ENCODE data around the gene KIAA0825. TPM values are rescaled to one million over a fixed set of nuclear protein-coding genes. Genes with fewer than 3 reads are reported as not detected.

The KIAA0825 gene
- total RNA-seq, 4 donors from 2014 or later: 1.2 to 5.3 (median 4.0) TPM

DNA sequence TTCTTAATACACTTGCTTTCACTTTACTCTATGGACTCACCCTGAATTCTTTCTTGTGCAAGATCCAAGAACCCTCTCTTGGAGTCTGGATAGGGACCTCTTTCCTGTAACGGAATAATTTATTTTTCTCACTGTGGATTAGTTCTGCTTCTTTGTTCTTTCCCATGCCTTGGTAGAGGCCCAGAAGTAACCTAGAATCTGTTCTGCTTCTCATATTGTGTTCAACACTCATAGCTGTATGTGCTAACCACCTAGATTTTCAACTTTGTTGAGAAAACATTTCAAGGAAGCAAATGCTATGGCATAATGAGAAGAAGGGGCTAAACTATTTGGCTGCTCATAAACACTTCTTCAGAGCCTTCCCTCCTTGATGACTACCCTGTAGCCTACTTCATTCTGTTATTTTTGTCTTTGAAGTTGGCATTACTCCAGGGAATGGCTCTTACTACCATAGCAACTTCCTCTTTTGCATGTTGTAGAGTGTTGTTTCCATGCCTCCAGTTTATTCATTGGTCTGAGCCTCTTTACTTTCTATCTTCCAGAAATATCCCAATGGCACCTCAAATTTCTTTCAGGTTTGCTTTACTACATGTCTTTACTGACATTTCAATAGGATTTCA is 74.3 kb downstream of the KIAA0825 start:
- H3K27me3 ChIP-seq: no peaks in the 10 kb centered on the region
- no peaks in the 10 kb centered on the region for H3K4me1 ChIP-seq
- H3K9me3 ChIP-seq: no peaks in the 10 kb centered on the region
- intact Hi-C loops (cut with DNase I; ENCODE audit: low total_unique reads) (no loop called here), in situ Hi-C loops (cut with MboI; ENCODE audit: low pct_ligation_motif_present in 1 of 4, low pct_unique_long_range_greater_than_20kb in 1 of 4, low sequenced_read_pairs in 3 of 4) (no loop called here)
- H3K36me3 ChIP-seq: no peaks in the 10 kb centered on the region
- H3K27ac ChIP-seq: no peak overlapping the region
- 75 to 88% methylated on average over 1 of the region's 1 CpG for WGBS, 2 donors (ENCODE audit: low coverage in 1 of 2)
- TF ChIP-seq POLR2A (IDR thresholded peaks at IDR 0.05) (no peak), POLR2AphosphoS5 (IDR thresholded peaks at IDR 0.05) (no peak), EP300 (IDR thresholded peaks at IDR 0.05; ENCODE audit: low read depth) (no peak)
- TF ChIP-seq, protein P1, sequence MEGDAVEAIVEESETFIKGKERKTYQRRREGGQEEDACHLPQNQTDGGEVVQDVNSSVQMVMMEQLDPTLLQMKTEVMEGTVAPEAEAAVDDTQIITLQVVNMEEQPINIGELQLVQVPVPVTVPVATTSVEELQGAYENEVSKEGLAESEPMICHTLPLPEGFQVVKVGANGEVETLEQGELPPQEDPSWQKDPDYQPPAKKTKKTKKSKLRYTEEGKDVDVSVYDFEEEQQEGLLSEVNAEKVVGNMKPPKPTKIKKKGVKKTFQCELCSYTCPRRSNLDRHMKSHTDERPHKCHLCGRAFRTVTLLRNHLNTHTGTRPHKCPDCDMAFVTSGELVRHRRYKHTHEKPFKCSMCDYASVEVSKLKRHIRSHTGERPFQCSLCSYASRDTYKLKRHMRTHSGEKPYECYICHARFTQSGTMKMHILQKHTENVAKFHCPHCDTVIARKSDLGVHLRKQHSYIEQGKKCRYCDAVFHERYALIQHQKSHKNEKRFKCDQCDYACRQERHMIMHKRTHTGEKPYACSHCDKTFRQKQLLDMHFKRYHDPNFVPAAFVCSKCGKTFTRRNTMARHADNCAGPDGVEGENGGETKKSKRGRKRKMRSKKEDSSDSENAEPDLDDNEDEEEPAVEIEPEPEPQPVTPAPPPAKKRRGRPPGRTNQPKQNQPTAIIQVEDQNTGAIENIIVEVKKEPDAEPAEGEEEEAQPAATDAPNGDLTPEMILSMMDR (IDR thresholded peaks at IDR 0.05): no peak
- DNase-seq: no peak
- no peak overlapping the region for H3K4me3 ChIP-seq

DNA sequence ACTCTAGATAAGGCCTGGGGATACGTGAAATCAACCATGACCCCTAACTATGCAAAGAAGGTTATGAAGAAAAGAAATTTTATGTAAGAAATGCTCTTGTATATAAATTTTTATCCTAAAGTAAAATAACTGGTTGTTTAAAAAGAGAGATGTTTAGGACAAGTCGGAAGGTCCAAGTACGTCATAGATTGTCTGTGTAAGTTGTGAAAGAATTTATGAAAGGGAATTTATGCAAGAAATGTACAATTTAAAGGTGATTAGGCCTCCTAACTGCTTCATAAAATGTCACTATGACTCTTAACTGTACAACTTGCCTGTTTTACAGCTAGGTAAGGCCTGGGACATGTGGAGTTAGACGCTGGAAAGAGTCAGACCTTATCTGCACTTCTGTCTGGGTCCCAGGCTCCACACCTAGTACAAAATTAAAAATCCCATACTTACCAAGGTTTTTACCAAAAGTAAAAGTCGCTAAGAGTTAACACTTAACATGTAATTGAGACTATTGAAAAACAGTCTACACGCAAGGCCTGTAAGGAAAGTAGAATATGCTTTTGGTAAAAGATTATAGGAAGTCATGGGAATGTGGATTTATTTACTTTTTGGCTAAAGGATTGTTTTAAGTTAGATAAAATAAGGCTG is 77.4 kb downstream of the KIAA0825 start:
- in situ Hi-C loops (cut with MboI; ENCODE audit: low pct_ligation_motif_present in 1 of 4, low pct_unique_long_range_greater_than_20kb in 1 of 4, low sequenced_read_pairs in 3 of 4) (no loop called here), intact Hi-C loops (cut with DNase I; ENCODE audit: low total_unique reads) (no loop called here)
- TF ChIP-seq POLR2AphosphoS5 (IDR thresholded peaks at IDR 0.05) (no peak), POLR2A (IDR thresholded peaks at IDR 0.05) (no peak), EP300 (IDR thresholded peaks at IDR 0.05; ENCODE audit: low read depth) (no peak)
- TF ChIP-seq, protein P1 (IDR thresholded peaks at IDR 0.05): no peak
- Histone ChIP-seq H3K27me3 (no peaks in the 10 kb centered on the region), H3K4me3 (no peak overlapping the region), H3K36me3 (no peaks in the 10 kb centered on the region), H3K9me3 (no peaks in the 10 kb centered on the region), H3K27ac (no peak overlapping the region), H3K4me1 (no peaks in the 10 kb centered on the region)
- 93 to 95% methylated on average over 6 of the region's 6 CpGs for WGBS, 2 donors (ENCODE audit: low coverage in 1 of 2)
- no peak for DNase-seq

DNA sequence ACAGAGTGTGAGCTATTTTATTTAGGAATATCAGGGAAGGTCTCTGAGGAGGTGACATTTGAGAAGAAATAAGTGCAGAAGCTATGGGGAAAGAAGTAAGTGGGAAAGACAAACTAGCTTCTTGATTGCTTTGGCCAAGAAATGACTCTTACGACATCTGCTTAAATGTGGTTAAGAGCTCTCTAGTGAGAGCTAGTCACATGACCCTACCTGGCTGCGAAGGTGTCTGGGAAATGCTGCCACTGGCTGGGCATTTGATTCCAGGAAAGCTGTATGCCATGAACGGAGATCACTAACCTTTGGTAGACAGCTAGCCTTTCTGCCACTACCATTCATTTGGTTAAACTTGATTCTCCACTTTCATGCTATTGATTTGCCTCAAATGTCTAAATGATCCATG is 80.1 kb downstream of the KIAA0825 start:
- intact Hi-C loops (cut with DNase I; ENCODE audit: low total_unique reads): no loop called here
- Histone ChIP-seq H3K27me3 (no peaks in the 10 kb centered on the region), H3K36me3 (no peaks in the 10 kb centered on the region), H3K9me3 (no peaks in the 10 kb centered on the region), H3K4me3 (no peak overlapping the region), H3K4me1 (no peaks in the 10 kb centered on the region), H3K27ac (no peak overlapping the region)
- 73 to 89% methylated on average over 3 of the region's 3 CpGs for WGBS, 2 donors (ENCODE audit: low coverage in 1 of 2)
- TF ChIP-seq, protein P1 (IDR thresholded peaks at IDR 0.05): no peak
- TF ChIP-seq POLR2AphosphoS5 (IDR thresholded peaks at IDR 0.05) (no peak), POLR2A (IDR thresholded peaks at IDR 0.05) (no peak), EP300 (IDR thresholded peaks at IDR 0.05; ENCODE audit: low read depth) (no peak)
- in situ Hi-C loops (cut with MboI; ENCODE audit: low pct_ligation_motif_present in 1 of 4, low pct_unique_long_range_greater_than_20kb in 1 of 4, low sequenced_read_pairs in 3 of 4): no loop called here
- DNase-seq: no peak

DNA sequence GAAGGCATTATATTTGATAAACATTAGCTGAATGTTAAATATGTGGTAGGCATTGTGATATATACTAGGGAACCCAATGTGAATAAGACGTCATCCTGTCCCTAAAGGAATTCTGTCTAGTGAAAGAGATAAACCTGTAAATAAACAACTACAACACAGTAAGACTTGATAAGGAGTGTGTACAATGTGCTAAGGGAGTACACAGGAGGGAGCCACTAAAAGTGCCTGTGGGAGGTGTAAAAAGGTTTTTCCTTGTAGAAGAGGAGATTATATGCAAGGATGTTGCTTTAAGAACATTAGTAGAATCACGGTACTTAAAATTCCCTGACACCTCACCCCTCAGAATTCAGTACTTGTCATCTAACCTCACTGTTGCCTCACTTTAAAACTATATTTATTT is 91.7 kb downstream of the KIAA0825 start:
- intact Hi-C loops (cut with DNase I; ENCODE audit: low total_unique reads): no loop called here
- H3K27me3 ChIP-seq: no peaks in the 10 kb centered on the region
- no peaks in the 10 kb centered on the region for H3K4me1 ChIP-seq
- no peak overlapping the region for H3K4me3 ChIP-seq
- H3K9me3 ChIP-seq: no peaks in the 10 kb centered on the region
- no peaks in the 10 kb centered on the region for H3K36me3 ChIP-seq
- no peak for TF ChIP-seq POLR2AphosphoS5 (IDR thresholded peaks at IDR 0.05)
- TF ChIP-seq, protein P1 (IDR thresholded peaks at IDR 0.05): no peak
- TF ChIP-seq EP300 (IDR thresholded peaks at IDR 0.05; ENCODE audit: low read depth): no peak
- TF ChIP-seq POLR2A (IDR thresholded peaks at IDR 0.05): no peak
- WGBS, 2 donors (ENCODE audit: low coverage in 1 of 2): 75 to 79% methylated on average over 2 of the region's 2 CpGs
- in situ Hi-C loops (cut with MboI; ENCODE audit: low pct_ligation_motif_present in 1 of 4, low pct_unique_long_range_greater_than_20kb in 1 of 4, low sequenced_read_pairs in 3 of 4): no loop called here
- no peak overlapping the region for H3K27ac ChIP-seq
- no peak for DNase-seq
